GM23338 (cell line): ENCODE measurements around the gene SEC22B.
"Not testable (repeated sequence)": the region's sequence is repeated elsewhere in the genome, so short reads cannot be mapped to it uniquely, and the experiment has no call there.

Experiments used
- CREB1 ChIP-seq: fragments of 250-450 bp; sonication (Bioruptor Pico); IDR thresholded peaks from 2 replicates; pipeline ENCODE4 v1.5.0; 2020; ENCODE audit warnings: low read depth, mild to moderate bottlenecking, moderate library complexity
- EZH2 ChIP-seq: fragments of 200-600 bp; sonication (generic); IDR thresholded peaks from one replicate; pipeline ENCODE4 v1.8.0; 2017; ENCODE audit warnings: antibody characterized with exemption, mild to moderate bottlenecking, low read depth; ENCODE audit not compliant: unreplicated experiment
- EZH2phosphoT487 ChIP-seq: fragments of 200-600 bp; sonication (generic); IDR thresholded peaks from one replicate; pipeline ENCODE4 v1.8.1; 2018; ENCODE audit warnings: antibody characterized with exemption; ENCODE audit not compliant: unreplicated experiment
- JUNB ChIP-seq: IDR thresholded peaks from one replicate; pipeline ENCODE4 v1.6.1; 2016; ENCODE audit warnings: antibody characterized with exemption; ENCODE audit not compliant: unreplicated experiment
- NANOG ChIP-seq: IDR thresholded peaks from 2 replicates; pipeline ENCODE4 v1.6.1; 2016; ENCODE audit warnings: antibody characterized with exemption, borderline replicate concordance
- POLR2AphosphoS5 ChIP-seq: IDR thresholded peaks from 2 replicates; pipeline ENCODE4 v1.6.1; 2016; ENCODE audit warnings: antibody characterized with exemption, low read depth
- REST ChIP-seq: IDR thresholded peaks from one replicate; pipeline ENCODE4 v1.6.1; 2018; ENCODE audit warnings: antibody characterized with exemption; ENCODE audit not compliant: unreplicated experiment
- STAT1 ChIP-seq: IDR thresholded peaks from one replicate; pipeline ENCODE4 v1.6.1; 2016; ENCODE audit warnings: antibody characterized with exemption; ENCODE audit not compliant: unreplicated experiment
- ZNF114 ChIP-seq: fragments of 250-450 bp; sonication (Bioruptor Pico); IDR thresholded peaks from 2 replicates; pipeline ENCODE4 v1.5.0; 2020; ENCODE audit warnings: mild to moderate bottlenecking, moderate library complexity
- ZNF331 ChIP-seq: fragments of 250-450 bp; sonication (Bioruptor Pico); IDR thresholded peaks from 2 replicates; pipeline ENCODE4 v1.5.0; 2020; ENCODE audit warnings: low read depth, mild to moderate bottlenecking, moderate library complexity
- TF ChIP-seq, protein P1 (sequence below), 2 experiments: fragments of 200-600 bp in 1 of 2; sonication (generic) in 1 of 2; conservative IDR thresholded peaks; 2 replicates each; pipeline versions ENCODE4 v1.5.1 to v1.6.1; 2016 to 2017; ENCODE audit warnings: antibody characterized with exemption in 2 of 2, low read depth in 2 of 2, mild to moderate bottlenecking in 2 of 2, moderate library complexity in 1 of 2
- TF ChIP-seq, protein P2 (sequence below): IDR thresholded peaks from 2 replicates; pipeline ENCODE4 v1.6.1; 2016; ENCODE audit warnings: antibody characterized with exemption

DNA sequence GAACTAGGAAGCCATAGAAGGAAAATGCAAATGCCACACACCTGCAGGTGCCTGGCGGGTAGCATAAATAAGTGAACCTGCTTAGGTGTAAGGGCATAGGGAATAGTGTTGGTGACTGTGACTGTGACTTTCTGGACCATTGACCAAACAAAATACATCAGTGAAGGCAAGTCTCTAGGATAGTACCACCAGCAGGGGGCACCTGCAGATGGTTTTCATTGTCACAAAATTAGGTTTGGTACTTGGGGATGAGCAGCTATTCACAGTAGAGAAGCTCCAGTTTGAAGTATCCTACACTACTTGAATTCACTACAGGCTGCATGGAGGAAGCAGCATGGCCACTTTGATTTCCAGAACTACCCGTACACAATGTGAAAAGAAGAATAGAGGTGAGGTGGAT is 37.3 kb upstream of the SEC22B start:
- TF ChIP-seq, protein P1, sequence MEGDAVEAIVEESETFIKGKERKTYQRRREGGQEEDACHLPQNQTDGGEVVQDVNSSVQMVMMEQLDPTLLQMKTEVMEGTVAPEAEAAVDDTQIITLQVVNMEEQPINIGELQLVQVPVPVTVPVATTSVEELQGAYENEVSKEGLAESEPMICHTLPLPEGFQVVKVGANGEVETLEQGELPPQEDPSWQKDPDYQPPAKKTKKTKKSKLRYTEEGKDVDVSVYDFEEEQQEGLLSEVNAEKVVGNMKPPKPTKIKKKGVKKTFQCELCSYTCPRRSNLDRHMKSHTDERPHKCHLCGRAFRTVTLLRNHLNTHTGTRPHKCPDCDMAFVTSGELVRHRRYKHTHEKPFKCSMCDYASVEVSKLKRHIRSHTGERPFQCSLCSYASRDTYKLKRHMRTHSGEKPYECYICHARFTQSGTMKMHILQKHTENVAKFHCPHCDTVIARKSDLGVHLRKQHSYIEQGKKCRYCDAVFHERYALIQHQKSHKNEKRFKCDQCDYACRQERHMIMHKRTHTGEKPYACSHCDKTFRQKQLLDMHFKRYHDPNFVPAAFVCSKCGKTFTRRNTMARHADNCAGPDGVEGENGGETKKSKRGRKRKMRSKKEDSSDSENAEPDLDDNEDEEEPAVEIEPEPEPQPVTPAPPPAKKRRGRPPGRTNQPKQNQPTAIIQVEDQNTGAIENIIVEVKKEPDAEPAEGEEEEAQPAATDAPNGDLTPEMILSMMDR (conservative IDR thresholded peaks at IDR 0.05; ENCODE audit: low read depth in 2 of 2): not testable (repeated sequence)
- not testable (repeated sequence) for TF ChIP-seq POLR2AphosphoS5; EZH2; CREB1 (CRISPR knock-in tag); EZH2phosphoT487; REST; STAT1; NANOG; ZNF114 (CRISPR knock-in tag); JUNB; ZNF331 (CRISPR knock-in tag)
- TF ChIP-seq, protein P2, sequence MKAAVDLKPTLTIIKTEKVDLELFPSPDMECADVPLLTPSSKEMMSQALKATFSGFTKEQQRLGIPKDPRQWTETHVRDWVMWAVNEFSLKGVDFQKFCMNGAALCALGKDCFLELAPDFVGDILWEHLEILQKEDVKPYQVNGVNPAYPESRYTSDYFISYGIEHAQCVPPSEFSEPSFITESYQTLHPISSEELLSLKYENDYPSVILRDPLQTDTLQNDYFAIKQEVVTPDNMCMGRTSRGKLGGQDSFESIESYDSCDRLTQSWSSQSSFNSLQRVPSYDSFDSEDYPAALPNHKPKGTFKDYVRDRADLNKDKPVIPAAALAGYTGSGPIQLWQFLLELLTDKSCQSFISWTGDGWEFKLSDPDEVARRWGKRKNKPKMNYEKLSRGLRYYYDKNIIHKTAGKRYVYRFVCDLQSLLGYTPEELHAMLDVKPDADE: not testable (repeated sequence)
